Activated CD8-positive, alpha-beta T cell treated with anti-CD3 and anti-CD28 coated beads for 36 hours (primary cell): Measurements from ENCODE around the gene KLHDC1. TPM values are rescaled to one million over a fixed set of nuclear protein-coding genes. Genes with fewer than 3 reads are reported as not detected.

Experiments used
- ATAC-seq: fragments of 200-7000 bp; cut with Tn5 transposase; one replicate; pipeline ENCODE4 v1.10.0; 2021; ENCODE audit warnings: mild to moderate bottlenecking, moderate library complexity
- CTCF ChIA-PET: fragments of 350-600 bp; sonication (Branson Sonifier 250); formaldehyde crosslinking; loops from one replicate; lab custom pipeline; 2021; ENCODE audit warnings: antibody characterized with exemption; lab: Charles Lee
- POLR2A ChIA-PET: fragments of 350-600 bp; sonication (Branson Sonifier 250); formaldehyde crosslinking; loops from one replicate; lab custom pipeline; 2021; ENCODE audit warnings: antibody characterized with exemption; lab: Charles Lee
- DNase-seq: peaks from one replicate; pipeline ENCODE4 v3.0.0-alpha.2; 2020
- H3K27ac Mint-ChIP-seq: one replicate; pipeline ENCODE4 v1.8.0; 2021; ENCODE audit warnings: mild to moderate bottlenecking, mixed read lengths
- H3K27me3 Mint-ChIP-seq: one replicate; pipeline ENCODE4 v1.8.0; 2021; ENCODE audit warnings: mixed read lengths
- H3K36me3 Mint-ChIP-seq: one replicate; pipeline ENCODE4 v1.8.0; 2021; ENCODE audit warnings: low read depth, mixed read lengths
- H3K4me1 Mint-ChIP-seq: one replicate; pipeline ENCODE4 v1.8.0; 2021; ENCODE audit warnings: low read depth, mixed read lengths
- H3K4me3 Mint-ChIP-seq: one replicate; pipeline ENCODE4 v1.8.0; 2021; ENCODE audit warnings: mild to moderate bottlenecking, moderate library complexity, mixed read lengths
- H3K9me3 Mint-ChIP-seq: one replicate; pipeline ENCODE4 v1.8.0; 2021; ENCODE audit warnings: mixed read lengths
- intact Hi-C: fragments of 100-400 bp; cut with micrococcal nuclease; formaldehyde crosslinking; loops from one replicate; pipeline ENCODE4 v1.10.0; 2022
- total RNA-seq, 2 experiments: library from RNA; stranded (reverse); gene quantifications; one replicate each; pipeline ENCODE4 v1.2.3, GENCODE V29; 2021
- TF ChIP-seq, protein P1 (sequence below): fragments of 200-600 bp; IDR thresholded peaks from one replicate; pipeline ENCODE4 v1.8.0; 2022; ENCODE audit warnings: antibody characterized with exemption, mild to moderate bottlenecking

The KLHDC1 gene
- total RNA-seq, 2 experiments from 2014 or later = 0.98 to 1.2 TPM

DNA sequence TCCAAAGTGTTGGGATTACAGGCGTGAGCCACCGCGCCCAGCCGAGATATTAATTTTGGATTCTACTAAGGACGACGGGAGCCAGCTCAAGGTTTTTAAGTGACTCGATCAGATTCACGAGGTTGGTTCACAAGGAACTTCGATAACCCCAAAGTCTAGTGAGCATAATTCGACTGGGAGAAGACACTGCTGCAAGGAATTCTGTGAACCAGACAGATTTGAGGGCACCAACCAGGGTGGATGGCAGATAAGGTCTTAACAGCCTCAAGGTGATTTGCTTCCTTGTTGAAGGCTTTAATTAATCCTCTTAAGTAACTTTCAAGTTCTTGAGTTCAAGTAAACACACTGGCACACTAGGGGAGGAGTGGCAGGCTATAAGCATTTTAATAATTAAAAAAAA is 73.9 kb downstream of the KLHDC1 start:
- ATAC-seq (no peak), DNase-seq (no peak)
- ChIA-PET CTCF (interaction anchor here (1.3 to 3.7 kb wide), 6 partner anchors 9 to 132 kb away, joined by 4 to 19 read pairs (median 7); partner anchors contain the start of genes DNAAF2 and NEMF), POLR2A (interaction anchor here (0.7 to 3.7 kb wide), 10 partner anchors 13 to 235 kb away, joined by 3 to 36 read pairs (median 4); partner anchors contain the start of genes DNAAF2, KLHDC1, LRR1 and POLE2)
- H3K4me1 Mint-ChIP-seq = peaks cover 31% of the 10 kb centered on the region
- H3K9me3 Mint-ChIP-seq = no peaks in the 10 kb centered on the region
- TF ChIP-seq, protein P1, sequence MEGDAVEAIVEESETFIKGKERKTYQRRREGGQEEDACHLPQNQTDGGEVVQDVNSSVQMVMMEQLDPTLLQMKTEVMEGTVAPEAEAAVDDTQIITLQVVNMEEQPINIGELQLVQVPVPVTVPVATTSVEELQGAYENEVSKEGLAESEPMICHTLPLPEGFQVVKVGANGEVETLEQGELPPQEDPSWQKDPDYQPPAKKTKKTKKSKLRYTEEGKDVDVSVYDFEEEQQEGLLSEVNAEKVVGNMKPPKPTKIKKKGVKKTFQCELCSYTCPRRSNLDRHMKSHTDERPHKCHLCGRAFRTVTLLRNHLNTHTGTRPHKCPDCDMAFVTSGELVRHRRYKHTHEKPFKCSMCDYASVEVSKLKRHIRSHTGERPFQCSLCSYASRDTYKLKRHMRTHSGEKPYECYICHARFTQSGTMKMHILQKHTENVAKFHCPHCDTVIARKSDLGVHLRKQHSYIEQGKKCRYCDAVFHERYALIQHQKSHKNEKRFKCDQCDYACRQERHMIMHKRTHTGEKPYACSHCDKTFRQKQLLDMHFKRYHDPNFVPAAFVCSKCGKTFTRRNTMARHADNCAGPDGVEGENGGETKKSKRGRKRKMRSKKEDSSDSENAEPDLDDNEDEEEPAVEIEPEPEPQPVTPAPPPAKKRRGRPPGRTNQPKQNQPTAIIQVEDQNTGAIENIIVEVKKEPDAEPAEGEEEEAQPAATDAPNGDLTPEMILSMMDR = no peak
- H3K4me3 Mint-ChIP-seq = peak overlapping the region; percentile 93
- intact Hi-C loops = loop anchor here (2.0 to 5.0 kb wide), 2 partner anchors 78 to 135 kb away; partner anchors contain the start of gene POLE2
- peaks cover 2% of the 10 kb centered on the region for H3K36me3 Mint-ChIP-seq
- no peaks in the 10 kb centered on the region for H3K27me3 Mint-ChIP-seq
- H3K27ac Mint-ChIP-seq = peak overlapping the region; percentile 98

DNA sequence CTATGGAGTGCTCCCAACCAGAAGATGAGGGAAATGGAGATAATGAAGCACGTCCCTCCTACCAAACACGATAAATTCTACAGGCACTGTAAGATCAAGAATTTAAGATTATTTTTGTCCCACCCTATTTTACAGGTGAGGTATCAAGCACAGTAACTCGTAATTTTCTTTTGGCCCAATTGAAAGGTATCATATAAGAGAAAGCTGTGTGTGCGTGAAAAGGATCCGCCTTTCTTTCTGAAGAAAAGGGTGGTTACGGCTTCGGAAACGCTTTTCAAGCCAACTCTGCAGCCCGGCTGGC is 74.3 kb downstream of the KLHDC1 start:
- H3K27me3 Mint-ChIP-seq = no peaks in the 10 kb centered on the region
- TF ChIP-seq, protein P1 = no peak
- ChIA-PET POLR2A (interaction anchor here (0.8 to 3.7 kb wide), 16 partner anchors 13 to 349 kb away, joined by 3 to 36 read pairs (median 4); partner anchors contain the start of genes DNAAF2, KLHDC1, LRR1 and MGAT2), CTCF (interaction anchor here (1.2 to 3.7 kb wide), 9 partner anchors 9 to 181 kb away, joined by 3 to 19 read pairs (median 6); partner anchors contain the start of genes DNAAF2, MGAT2, NEMF and POLE2)
- peak overlapping the region; percentile 93 for H3K4me3 Mint-ChIP-seq
- intact Hi-C loops = loop anchor here (2.0 to 5.0 kb wide), 2 partner anchors 78 to 135 kb away; partner anchors contain the start of gene POLE2
- H3K9me3 Mint-ChIP-seq = no peaks in the 10 kb centered on the region
- H3K36me3 Mint-ChIP-seq = peaks cover 2% of the 10 kb centered on the region
- ATAC-seq = no peak
- peak overlapping the region; percentile 98 for H3K27ac Mint-ChIP-seq
- H3K4me1 Mint-ChIP-seq = peaks cover 31% of the 10 kb centered on the region
- no peak for DNase-seq

DNA sequence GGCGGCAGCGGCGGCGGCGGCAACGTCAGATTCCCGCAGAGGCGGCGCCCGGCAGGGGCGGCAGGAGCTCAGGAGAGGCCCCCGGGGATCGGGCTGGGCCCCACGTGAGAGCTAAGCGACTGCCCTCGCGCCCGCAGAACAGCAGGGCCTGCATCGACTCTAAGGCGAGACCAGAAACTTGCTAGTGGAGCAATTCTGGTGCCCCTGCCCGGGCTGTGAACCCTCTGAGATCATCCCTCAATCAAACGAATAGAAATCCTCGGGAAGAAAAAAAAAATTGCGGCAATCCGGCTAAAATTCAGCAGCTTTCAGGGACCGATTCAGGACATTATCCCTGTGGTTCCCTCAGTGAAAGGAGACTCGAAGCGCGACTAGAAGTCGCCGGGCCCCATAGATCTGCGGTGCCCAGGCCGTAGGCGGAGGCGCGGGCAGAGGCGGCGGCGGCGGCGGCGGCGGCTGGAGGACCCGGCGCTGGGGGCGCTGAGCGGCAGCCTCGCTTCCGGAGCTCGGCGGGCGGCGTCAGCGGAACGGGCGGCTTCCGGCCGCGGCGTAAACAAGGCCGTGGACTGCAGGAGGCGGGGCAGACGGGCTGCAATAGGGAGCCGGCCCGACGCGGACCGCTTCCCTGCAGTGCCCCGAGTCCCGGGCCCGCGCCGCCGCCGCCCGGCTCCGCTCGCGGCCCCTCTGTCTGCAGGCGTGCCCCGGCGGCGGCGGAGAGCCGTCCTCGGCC is 74.8 kb downstream of the KLHDC1 start, which contains the start of gene KLHDC2:
Gene KLHDC2, plus strand, starts transcription at position 583 of the 730 bp plus-strand sequence. CDS start 316 bp downstream, outside the sequence.
- intact Hi-C loops = loop anchor here (2.0 to 5.0 kb wide), 2 partner anchors 79 to 135 kb away; partner anchors contain the start of gene POLE2
- Mint-ChIP-seq H3K4me3 (peak within 1 kb of the TSS; percentile 93), H3K36me3 (peaks cover 2% of the 10 kb centered on the region), H3K4me1 (peaks cover 31% of the 10 kb centered on the region), H3K27me3 (no peaks in the 10 kb centered on the region), H3K9me3 (no peaks in the 10 kb centered on the region), H3K27ac (peak within 1 kb of the TSS; percentile 98)
- POLR2A ChIA-PET = interaction anchor here (0.6 to 3.7 kb wide), 23 partner anchors 8 to 348 kb away, joined by 3 to 36 read pairs (median 4); partner anchors contain the start of genes ARF6, DNAAF2, KLHDC1 and LRR1
- DNase-seq = peak; percentile 90
- CTCF ChIA-PET = interaction anchor here (1.1 to 3.7 kb wide), 10 partner anchors 8 to 181 kb away, joined by 3 to 19 read pairs (median 6); partner anchors contain the start of genes DNAAF2, MGAT2, NEMF and POLE2
- TF ChIP-seq, protein P1 = peak; percentile 25
- ATAC-seq = peak; percentile 84

DNA sequence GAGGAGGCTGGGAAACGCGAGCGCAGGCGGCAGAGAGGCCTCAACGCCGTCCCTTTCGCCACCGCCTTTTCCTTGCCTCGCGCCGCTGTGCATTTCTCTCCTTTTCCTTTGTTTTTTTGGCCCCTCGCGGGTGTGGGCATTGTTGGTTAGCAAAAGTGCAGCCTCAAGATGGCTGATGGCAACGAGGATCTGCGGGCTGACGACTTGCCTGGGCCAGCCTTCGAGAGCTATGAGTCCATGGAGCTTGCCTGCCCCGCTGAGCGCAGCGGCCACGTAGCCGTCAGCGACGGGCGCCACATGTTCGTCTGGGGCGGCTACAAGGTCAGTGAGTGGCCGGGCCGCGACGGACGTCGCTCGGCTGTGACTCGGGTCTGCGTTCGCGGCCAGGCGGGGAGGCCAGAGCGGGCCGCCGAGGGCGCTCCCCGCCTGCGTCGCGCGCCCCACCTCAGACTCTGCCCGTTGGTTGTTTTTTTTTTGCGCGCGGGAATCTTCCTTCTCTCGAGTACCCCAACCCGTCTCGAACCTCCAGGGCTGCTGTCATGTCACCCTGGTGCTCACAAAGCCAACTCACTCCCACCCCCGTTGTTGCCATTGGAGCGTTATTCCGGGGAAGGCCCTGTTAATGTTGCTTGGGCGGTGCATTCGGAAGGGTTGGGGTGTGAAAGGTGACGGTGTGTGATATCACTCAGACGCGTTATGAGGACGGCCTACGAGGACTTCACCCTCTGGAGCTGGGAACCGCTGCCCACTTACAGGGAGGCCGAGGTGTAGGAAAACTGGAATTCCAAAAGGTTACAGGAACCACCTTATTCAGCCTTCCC is 75.6 kb downstream of the KLHDC1 start:
- CTCF ChIA-PET = interaction anchor here (0.9 to 3.7 kb wide), 14 partner anchors 8 to 182 kb away, joined by 3 to 19 read pairs (median 6); partner anchors contain the start of genes DNAAF2, MGAT2, NEMF and POLE2
- H3K4me1 Mint-ChIP-seq = peaks cover 31% of the 10 kb centered on the region
- H3K27me3 Mint-ChIP-seq = no peaks in the 10 kb centered on the region
- TF ChIP-seq, protein P1 = no peak
- H3K36me3 Mint-ChIP-seq = peaks cover 2% of the 10 kb centered on the region
- DNase-seq (peak; percentile 91), ATAC-seq (peak; percentile 74)
- H3K27ac Mint-ChIP-seq = peak overlapping the region; percentile 98
- no peaks in the 10 kb centered on the region for H3K9me3 Mint-ChIP-seq
- intact Hi-C loops = loop anchor here (5.0 kb wide), 1 partner anchor 136 kb away; no protein-coding TSS in a partner anchor
- H3K4me3 Mint-ChIP-seq = peak overlapping the region; percentile 93
- POLR2A ChIA-PET = interaction anchor here (0.6 to 3.7 kb wide), 26 partner anchors 7 to 348 kb away, joined by 3 to 36 read pairs (median 4); partner anchors contain the start of genes ARF6, DNAAF2, KLHDC1 and MGAT2
